Tibial nerve (tissue), 3 donors: ENCODE measurements around the gene IKZF1.

Experiments
- EP300 ChIP-seq, 2 donors: sonication (generic); formaldehyde crosslinking; IDR thresholded peaks; one replicate each; pipeline ENCODE4 v1.6.1; 2017; ENCODE audit warnings: antibody characterized with exemption in 2 of 2, mild to moderate bottlenecking in 1 of 2
- POLR2A ChIP-seq, 2 donors: fragments of 450-650 bp; IDR thresholded peaks; one replicate each; pipeline ENCODE4 v1.6.1; 2017; ENCODE audit warnings: antibody characterized with exemption in 2 of 2, mild to moderate bottlenecking in 2 of 2, moderate library complexity in 2 of 2

GRCh38 chr7:50362142-50362541 is 57.6 kb downstream of the IKZF1 start:
- no peak for TF ChIP-seq POLR2A (IDR thresholded peaks at IDR 0.05)
- TF ChIP-seq EP300 (IDR thresholded peaks at IDR 0.05) = no peak
